NCI-H1436 (cell line): ENCODE results near the gene BCL7A.
"Not testable (repeated sequence)": the region's sequence is repeated elsewhere in the genome, so short reads cannot be mapped to it uniquely, and the experiment has no call there.

Experiments
- DNase-seq: peaks from one replicate; lab custom pipeline; 2025; lab: John Stamatoyannopoulos, UW

BCL7A gene

DNA sequence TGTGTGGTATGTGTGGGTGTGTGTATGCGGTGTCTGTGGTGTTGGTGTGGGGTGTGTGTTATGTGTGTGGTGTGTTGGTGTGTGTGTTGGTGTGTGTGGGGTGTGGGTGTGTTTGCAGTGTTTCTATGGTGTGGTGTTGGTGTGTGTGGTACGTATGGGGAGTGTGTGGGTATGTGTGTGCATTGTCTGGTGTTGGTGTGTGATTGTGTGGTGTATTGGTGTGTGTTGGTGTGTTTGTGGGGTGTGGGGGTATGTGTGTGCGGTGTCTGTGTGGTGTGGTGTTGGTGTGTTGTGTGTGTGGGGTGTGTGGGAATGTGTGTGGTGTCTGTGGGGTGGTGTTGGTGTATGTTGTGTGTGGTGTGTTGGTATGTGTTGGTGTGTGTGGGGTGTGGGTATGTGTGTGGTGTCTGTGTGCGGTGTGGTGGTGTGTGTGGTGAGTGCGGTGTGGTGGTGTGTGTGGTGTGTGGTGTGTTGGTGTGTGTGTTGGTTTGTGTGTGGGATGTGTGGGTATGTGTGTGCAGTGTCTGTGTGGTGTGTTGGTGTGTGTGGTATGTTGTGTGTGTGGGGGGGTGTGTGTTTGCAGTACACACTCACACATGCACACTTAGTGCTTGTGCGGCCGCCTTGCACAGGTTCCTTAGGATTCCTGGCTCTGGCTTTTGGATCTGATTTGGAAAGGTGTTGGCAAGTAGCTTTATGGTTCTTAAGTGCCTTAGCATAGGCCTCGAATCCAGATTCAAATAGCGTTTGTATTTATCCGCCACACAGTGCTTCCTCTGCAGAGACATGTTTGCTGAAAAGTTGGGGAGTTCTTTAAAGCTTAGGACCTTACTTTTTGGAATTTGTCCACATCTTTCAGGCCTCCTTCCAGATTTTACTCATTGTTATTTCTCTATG lies 73.3 kb downstream of the BCL7A start:
- no peak for DNase-seq

GRCh38 chr12:122096014-122096413 lies 74.3 kb downstream of the BCL7A start:
- DNase-seq, result no peak

GRCh38 chr12:122096591-122097149 lies 75.0 kb downstream of the BCL7A start:
- DNase-seq, result no peak

DNA sequence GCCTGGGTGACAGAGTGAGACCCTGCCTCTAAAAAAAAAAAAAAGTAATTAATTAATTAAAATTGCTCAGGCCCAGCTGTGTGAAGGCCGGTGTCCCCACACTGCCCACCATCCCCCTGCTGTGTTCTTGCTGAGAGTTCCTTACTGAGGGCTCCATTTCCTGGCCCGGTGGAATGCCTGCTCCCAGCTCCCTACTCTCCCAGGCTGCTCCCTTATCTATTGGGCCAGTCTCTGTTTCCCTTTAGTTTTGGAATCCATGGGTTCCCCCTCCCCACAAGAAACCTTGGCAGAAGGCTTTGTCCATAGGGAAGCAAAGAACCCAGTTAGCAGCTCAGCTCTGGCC lies 75.9 kb downstream of the BCL7A start:
- DNase-seq, result no peak

GRCh38 chr12:122097927-122098756 lies 76.5 kb downstream of the BCL7A start:
- peak; percentile 45 for DNase-seq

- DNase-seq, result no peak
Observed at GRCh38 chr12:122099280-122099749, 77.6 kb downstream of the BCL7A start.

DNA sequence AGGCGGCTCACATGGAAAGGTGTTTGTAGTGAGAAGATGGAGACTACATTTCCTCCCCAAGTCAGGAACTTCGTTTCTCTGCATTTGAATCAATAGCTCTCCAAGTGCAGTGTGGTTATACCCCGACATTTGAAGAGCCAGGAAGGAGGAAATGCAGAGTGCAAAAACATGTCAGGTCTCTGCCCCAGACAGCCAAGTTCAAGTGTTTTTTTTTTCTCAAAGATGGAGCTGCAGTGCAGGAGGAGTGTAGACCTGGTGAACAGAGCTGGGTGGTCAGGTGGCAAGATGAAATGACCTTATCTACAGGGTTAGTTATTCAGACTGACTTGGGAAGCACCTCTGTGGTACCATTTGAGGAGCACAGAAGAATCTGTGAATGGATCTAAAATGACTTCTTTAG lies 78.2 kb downstream of the BCL7A start:
- DNase-seq, result no peak

GRCh38 chr12:122100568-122100967 lies 78.9 kb downstream of the BCL7A start:
- DNase-seq, result no peak

GRCh38 chr12:122102331-122102730 lies 80.6 kb downstream of the BCL7A start:
- no peak for DNase-seq

DNA sequence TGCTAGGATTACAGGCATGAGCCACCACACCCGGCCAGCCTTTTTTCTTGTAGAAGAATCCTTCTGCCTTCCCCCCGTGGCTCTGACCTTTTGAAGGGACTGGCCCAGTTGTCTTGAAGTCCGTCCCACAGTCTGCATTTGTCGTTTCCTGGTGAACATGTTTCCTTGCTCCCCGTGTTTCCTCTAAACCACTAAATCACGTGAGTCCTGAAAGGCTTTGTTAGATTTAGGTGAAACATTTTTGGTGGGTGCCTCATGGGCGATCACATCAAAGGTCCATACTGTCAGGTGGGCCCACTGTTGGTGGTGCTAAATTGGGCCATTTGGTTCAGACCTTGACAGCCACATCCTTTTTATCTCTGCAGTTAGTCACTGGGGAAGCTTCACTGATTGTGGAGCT lies 83.2 kb downstream of the BCL7A start:
- DNase-seq, result no peak

- not testable (repeated sequence) for DNase-seq
Observed at GRCh38 chr12:122105496-122105895, 83.8 kb downstream of the BCL7A start.

GRCh38 chr12:122106843-122107242 lies 85.2 kb downstream of the BCL7A start:
- DNase-seq, result no peak

GRCh38 chr12:122107261-122107660 lies 85.6 kb downstream of the BCL7A start:
- no peak for DNase-seq

DNA sequence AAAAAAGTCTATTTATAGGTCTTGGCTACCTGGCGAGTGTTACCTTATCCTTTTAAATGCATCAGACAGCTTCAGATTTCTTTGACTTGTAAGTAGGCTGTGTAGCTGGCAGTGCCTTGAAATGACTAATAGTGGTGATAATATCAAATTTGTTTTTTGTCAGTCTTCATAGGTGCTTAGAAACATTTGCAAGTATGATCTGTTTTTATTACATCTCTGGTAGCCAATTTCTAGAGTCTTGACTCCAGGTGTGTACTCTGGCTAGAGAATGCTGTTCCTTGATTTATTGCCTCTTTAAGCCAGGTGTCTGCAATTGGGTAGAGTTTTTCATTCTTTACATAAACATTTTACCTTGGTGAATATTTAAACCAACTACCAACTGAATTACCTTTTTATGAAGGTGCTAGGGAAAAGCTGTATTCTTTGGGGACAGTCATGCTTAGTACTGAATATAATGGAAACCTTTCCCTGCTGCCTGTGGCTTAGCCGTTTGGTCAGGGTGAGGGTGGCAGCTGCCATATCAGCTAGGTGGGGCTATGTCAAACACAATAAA lies 89.5 kb downstream of the BCL7A start:
- peak; percentile 60 for DNase-seq
